Activated naive CD4-positive, alpha-beta T cell treated with anti-CD3 and anti-CD28 coated beads, Interleukin-2, amount 50 U/mL, for 72 hours (primary cell): Measurements from ENCODE around the gene BACE1-AS. TPM values are rescaled to one million over a fixed set of nuclear protein-coding genes. Genes with fewer than 3 reads are reported as not detected.
"Not testable (repeated sequence)": the region's sequence is repeated elsewhere in the genome, so short reads cannot be mapped to it uniquely, and the experiment has no call there.

Source experiments
- ATAC-seq, 2 donors: fragments of 150-1000 bp; cut with Tn5 transposase; 2 replicates each; pipeline ENCODE4 v1.10.0; 2021; ENCODE audit warnings: mild to moderate bottlenecking in 2 of 2, moderate library complexity in 2 of 2
- DNase-seq, 2 donors: peaks; one replicate each; pipeline ENCODE4 v3.0.0; 2021 to 2022; ENCODE audit warnings: low spot score in 2 of 2
- H3K27ac Mint-ChIP-seq, 2 donors: one replicate each; pipeline ENCODE4 v1.8.0; 2022; ENCODE audit warnings: mild to moderate bottlenecking in 2 of 2, mixed read lengths in 2 of 2
- H3K36me3 Mint-ChIP-seq, 2 donors: one replicate each; pipeline ENCODE4 v1.8.0; 2022; ENCODE audit warnings: mixed read lengths in 2 of 2
- H3K9me3 Mint-ChIP-seq, 2 donors: one replicate each; pipeline ENCODE4 v1.8.0; 2022; ENCODE audit warnings: mixed read lengths in 2 of 2
- total RNA-seq, 2 donors: library from RNA; stranded (reverse); gene quantifications; one replicate each; pipeline ENCODE4 v1.2.3, GENCODE V29; 2022

BACE1-AS gene
- total RNA-seq: 1 to 10 TPM; 3.1 to 7.0 TPM

DNA sequence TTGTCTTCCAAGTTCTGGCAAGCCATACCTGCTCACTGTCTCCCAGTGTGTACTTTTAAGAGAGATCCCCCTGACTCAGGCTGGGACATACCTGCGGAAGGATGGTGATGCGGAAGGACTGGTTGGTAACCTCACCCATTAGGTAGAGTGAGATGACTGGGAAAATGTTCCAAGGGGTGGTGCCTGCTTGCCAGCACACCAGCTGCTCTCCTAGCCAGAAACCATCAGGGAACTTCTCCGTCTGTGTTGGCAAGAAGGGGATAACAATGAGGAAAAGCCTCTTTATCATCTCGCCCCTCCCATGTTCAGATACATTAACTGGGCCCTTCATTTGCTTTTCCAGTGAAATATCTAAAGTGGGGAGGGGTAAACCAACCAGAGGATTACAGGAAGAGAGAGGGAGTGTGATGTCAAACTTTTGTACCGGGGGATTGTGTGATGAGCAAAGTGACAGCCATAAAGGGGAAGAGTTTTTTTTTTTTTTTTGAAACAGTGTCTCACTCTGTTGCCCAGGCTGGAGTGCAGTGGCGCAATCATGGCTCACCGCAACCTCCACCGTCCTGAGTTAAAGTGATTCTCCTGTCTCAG is at the start of gene BACE1-AS:
BACE1-AS (plus strand) TSS at position 538 of the 588 bp plus-strand sequence.
- H3K9me3 Mint-ChIP-seq: no peaks in the 10 kb centered on the region
- ATAC-seq: no peak
- H3K36me3 Mint-ChIP-seq: no peaks in the 10 kb centered on the region
- H3K27ac Mint-ChIP-seq: peak within 1 kb of the TSS in 1 of 2 donors; percentile 47
- DNase-seq: no peak

DNA sequence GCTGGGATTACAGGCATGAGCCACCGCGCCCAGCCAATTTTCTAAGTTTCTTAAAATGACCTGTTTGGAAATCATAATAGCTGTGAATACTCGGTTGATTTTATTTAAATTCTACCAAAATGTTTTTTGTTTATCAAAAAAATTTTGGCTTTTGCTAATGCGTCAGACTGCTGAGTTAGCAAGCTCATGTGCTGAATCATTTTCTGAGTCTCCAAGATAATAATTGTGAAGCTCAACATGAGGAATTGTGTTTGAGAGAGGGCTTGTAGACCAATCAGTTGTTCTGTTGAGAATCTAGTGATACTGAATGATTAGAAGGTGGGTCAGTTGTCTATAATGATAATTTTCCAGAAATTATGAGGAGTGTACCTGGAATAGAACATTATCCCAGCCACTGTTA is 42.8 kb upstream of the BACE1-AS start:
- Mint-ChIP-seq H3K36me3 (peaks cover 5 to 15% of the 10 kb centered on the region in 2 donors), H3K27ac (no peak overlapping the region), H3K9me3 (no peaks in the 10 kb centered on the region)
- no peak for DNase-seq
- ATAC-seq: no peak

DNA sequence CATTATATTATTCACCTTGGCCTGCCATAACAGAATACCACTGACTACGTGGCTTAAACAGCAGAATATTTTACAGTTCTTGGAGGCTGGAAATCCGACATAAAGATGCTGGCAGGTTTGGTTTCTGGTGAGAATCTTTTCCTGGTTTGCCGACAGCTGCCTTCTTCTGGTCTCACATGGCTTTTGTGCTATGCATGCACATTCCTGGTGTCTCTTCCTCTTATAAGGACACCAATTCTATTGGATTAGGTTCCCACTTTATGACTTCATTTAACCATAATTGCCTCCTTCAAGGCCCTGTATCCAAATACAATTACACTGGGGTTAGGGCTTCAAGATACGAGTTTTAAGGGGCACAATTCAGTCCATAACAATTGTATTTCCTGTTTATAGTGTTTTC is 41.6 kb upstream of the BACE1-AS start:
- Mint-ChIP-seq H3K36me3 (peaks cover 0 to 9% of the 10 kb centered on the region in 2 donors), H3K27ac (peak overlapping the region in 1 of 2 donors; percentile 30), H3K9me3 (no peaks in the 10 kb centered on the region)
- no peak for ATAC-seq
- no peak for DNase-seq

DNA sequence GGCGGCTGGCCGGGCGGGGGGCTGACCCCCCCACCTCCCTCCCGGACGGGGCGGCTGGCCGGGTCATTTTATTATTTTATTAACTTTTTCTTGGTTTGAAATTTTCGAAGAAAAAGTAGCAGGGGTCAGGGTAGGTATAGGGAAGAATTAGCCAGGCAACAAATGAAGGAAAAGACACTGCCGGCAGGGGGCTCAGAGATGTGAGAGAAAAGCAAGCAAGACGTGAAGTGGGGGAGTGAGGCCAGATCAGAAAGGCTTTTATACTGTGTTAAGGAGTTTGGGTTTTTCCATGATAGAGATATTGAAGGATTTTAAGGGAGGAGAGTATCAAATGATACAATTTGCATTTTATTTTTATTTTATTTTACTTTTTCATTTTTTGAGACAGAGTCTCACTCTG is 39.6 kb upstream of the BACE1-AS start:
- H3K36me3 Mint-ChIP-seq: peaks cover 0 to 9% of the 10 kb centered on the region in 2 donors
- no peaks in the 10 kb centered on the region for H3K9me3 Mint-ChIP-seq
- ATAC-seq: no peak
- no peak for DNase-seq
- no peak overlapping the region for H3K27ac Mint-ChIP-seq

DNA sequence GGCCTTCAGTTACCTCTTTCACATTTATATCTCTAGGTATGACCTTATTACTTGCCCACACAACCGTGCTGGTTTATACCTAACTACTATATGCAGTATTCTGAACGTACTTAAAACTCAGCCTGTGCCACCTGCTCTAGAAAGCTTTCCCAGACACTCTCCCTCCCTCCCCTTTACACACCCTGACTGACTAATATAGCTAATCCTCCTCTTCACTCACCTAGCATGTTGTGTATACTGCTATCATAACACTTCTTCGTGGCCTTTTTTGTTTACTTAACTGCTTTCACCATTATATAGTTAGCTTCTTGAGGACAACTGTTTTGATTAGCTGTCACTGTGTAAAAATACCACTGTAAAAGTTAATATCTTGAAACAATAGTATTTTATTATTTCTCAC is 35.2 kb upstream of the BACE1-AS start:
- Mint-ChIP-seq H3K36me3 (no peaks in the 10 kb centered on the region), H3K9me3 (no peaks in the 10 kb centered on the region), H3K27ac (peak overlapping the region in 1 of 2 donors; percentile 52)
- no peak for ATAC-seq
- no peak for DNase-seq

DNA sequence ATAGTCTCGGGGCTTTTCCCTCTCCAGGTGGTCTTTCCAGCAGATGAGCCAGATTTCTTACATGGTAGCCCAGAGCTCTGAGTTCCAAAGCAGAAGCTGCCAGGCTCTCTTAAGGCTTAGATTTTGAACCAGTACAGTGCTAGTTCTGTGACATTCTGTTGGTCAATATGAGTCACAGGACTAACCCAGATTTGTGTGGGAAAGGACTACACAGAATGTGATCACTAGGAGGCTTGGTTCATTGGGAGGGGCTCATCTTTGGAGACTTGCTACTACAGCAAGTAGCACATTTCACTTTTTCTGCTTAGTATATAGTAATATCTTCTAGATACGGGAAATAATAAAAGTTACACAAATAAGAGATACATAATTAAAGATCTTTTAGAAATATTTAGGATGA is 34.6 kb upstream of the BACE1-AS start:
- ATAC-seq: no peak
- Mint-ChIP-seq H3K9me3 (no peaks in the 10 kb centered on the region), H3K27ac (no peak overlapping the region), H3K36me3 (no peaks in the 10 kb centered on the region)
- no peak for DNase-seq

DNA sequence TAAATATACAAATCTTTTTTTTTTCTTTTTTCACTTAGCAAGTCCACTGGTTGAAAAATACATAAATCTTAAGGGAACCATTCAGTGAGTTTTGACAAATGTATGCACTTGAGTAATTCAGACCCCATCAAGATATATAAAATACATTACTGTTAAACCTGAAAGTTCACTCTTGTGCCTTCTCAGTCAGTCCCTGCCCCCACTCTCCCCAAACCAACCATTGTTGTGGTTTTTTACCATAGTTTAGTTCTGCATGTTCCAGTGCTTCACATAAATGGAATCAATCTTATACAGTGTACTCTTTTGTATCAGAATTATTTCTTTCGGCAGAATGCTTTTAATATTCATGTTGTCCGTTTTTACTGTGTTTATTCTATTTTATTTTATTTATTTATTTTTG is 32.6 kb upstream of the BACE1-AS start:
- no peak for DNase-seq
- Mint-ChIP-seq H3K36me3 (peaks cover 0 to 8% of the 10 kb centered on the region in 2 donors), H3K27ac (no peak overlapping the region), H3K9me3 (no peaks in the 10 kb centered on the region)
- no peak for ATAC-seq

DNA sequence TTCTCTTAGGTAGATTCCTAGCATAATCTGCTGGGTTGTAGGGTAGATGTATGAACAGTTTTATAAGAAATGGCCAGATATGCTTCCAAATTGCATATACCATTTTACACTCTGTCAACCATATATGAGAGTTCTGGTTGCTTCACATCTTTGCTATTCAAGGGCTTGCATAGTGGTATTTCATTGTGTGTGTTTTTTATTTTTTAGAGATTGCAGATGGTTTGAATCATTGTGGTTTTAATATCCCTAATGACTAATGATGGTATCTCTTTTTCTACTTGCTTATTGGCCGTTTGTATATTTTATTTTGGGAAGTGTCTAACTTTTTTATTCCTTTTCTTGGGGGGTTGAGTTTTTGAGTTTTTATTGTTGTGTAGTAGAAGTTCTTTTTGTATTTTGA is 31.7 kb upstream of the BACE1-AS start:
- no peak overlapping the region for H3K27ac Mint-ChIP-seq
- DNase-seq (no peak), ATAC-seq (no peak)
- peaks cover 0 to 8% of the 10 kb centered on the region in 2 donors for H3K36me3 Mint-ChIP-seq
- no peaks in the 10 kb centered on the region for H3K9me3 Mint-ChIP-seq

DNA sequence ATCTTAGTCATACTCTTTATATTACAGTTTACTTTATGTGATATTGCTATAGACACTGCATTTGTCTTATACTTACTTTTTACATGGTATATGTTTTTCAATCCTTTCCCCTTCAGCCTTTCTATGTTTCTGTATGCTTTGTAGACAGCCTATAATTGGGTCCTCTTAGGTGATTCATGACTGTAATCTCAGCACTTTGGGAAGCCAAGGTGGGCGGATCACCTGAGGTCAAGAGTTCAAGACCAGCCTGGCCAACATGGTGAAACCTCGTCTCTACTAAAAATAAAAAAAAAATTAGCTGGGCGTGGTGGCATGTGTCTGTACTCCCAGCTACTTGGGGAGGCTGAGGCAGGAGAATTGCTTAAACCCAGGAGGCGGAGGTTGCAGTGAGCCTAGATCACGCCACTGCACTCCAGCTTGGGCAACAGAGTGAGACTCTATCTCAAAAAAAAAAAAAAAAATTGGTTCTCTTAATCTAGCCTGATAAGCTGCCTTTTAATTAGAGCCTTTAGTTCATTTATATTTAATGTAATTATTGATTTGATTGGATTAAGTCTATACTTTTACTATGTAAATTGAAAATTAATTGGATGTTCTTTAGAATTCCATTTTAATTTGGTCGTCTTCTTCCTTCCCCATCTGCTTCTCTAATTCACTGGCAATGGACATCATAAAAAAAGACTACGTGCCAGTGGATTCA is 26.4 kb upstream of the BACE1-AS start:
- ATAC-seq, H3K36me3 Mint-ChIP-seq, DNase-seq, H3K27ac Mint-ChIP-seq, H3K9me3 Mint-ChIP-seq: not testable (repeated sequence)

DNA sequence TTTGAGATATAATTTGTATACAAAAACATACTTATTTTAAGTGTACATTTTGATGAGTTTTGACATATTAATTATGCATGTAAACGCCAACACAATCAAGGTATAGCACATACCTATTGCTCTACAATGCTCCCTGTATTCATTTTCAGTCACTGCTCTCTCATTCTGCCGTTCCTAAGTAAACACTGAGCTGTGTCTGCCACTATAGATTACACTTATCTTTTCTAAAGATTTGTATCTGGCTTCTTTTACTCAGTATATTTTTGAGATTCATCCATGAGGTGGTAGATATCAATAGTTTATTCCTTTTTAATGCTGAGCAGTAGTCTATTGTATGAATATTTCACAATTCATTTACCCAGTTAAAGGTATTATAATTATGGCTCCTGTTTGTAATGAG is 25.4 kb upstream of the BACE1-AS start:
- Mint-ChIP-seq H3K36me3 (peaks cover 0 to 8% of the 10 kb centered on the region in 2 donors), H3K9me3 (no peaks in the 10 kb centered on the region), H3K27ac (no peak overlapping the region)
- no peak for ATAC-seq
- DNase-seq: no peak

DNA sequence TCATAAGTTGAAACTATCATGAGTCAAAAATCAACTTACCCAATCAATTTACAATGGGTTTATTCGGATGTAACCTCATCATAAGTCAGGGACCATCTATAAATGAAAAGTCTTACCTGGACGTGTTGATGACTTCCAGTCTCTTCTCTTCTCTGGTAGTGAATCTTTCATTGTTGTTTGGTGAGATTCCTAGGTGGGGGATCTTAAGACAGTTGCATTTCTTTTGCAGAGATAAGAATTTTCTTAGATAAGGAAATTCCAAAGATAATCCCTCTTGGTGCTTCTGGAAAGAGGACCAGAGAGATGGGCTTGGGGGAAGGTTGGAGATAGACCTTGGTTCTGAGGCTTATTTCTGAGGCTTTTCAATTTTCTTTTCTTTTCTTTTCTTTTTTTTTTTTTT is 21.3 kb upstream of the BACE1-AS start:
- Mint-ChIP-seq H3K9me3 (no peaks in the 10 kb centered on the region), H3K27ac (no peak overlapping the region), H3K36me3 (peaks cover 0 to 5% of the 10 kb centered on the region in 2 donors)
- no peak for DNase-seq
- ATAC-seq: no peak

DNA sequence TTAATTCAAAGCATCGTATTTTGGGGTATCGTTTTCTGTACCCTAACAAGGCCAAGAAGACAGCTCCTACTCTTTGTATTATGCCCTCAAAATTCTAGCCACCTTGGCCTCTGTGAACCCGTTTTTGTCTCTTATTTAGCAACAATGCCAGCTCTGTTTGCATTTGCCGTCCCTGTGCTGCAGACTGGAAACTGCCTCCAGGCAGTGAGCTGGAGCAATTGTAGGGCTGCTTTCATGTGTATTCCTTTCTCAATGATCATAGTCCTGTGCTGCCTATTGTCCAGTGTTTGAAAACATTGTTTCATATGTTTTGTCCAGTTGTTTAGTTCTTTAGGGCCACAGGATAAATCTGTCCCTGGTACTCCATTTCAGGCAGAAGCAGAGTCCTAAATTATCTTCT is 19.9 kb upstream of the BACE1-AS start:
- DNase-seq: no peak
- H3K36me3 Mint-ChIP-seq: peaks cover 0 to 11% of the 10 kb centered on the region in 2 donors
- H3K27ac Mint-ChIP-seq: peak overlapping the region in 1 of 2 donors; percentile 16
- ATAC-seq: no peak
- H3K9me3 Mint-ChIP-seq: no peaks in the 10 kb centered on the region

DNA sequence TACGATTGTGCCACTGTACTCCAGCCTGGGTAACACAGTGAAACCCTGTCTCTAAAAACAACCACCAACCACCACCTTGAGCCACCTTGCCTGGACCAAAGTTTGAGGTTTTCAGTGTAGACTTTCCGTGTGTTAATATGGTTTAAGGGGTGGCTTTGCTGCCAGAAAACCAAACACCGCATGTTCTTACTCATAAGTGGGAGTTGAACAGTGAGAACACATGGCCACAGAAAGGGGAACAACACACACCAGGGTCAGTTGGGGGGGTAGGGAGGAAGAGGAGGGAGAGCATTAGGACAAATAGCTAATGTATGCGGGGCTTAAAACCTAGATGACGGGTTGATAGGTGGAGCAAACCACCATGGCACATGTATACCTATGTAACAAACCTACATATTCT is 19.0 kb upstream of the BACE1-AS start:
- DNase-seq, H3K9me3 Mint-ChIP-seq, H3K27ac Mint-ChIP-seq, ATAC-seq: not testable (repeated sequence)
- peaks cover 0 to 11% of the 10 kb centered on the region in 2 donors for H3K36me3 Mint-ChIP-seq

DNA sequence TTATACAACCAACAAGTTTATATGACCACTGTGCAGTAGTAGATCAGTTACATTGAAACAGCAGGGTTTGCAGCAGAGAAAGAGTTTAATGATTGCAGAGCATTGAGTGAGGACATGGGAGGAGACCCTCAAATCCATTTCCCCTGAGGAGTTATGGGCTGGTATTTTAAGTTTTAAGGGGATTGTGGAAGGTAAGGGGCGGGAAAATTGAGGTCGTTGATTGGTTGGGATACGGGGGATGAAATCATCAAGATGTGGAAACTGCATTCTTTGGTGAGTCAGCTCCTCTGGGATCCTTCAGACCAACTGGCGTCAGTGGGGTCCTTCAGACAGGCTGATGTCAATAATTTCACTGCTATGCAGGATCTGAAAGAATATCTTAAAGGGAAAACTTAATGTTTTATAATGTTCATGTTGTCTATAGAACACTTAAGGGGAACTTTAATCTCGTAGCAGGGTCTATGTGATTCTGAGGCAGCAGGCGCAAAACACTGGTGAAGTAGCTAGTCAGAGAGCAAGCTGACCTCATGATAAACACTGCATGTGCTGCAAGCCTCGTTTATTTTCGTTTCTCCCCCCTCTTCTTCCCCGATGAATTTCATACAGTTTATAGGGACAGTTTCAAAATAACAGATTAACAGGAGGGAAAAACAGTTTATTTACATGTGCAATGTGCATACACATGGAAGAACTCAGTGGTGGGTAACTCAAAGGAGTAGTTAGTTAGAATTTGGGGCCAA is 17.4 kb upstream of the BACE1-AS start:
- no peak for DNase-seq
- Mint-ChIP-seq H3K36me3 (peaks cover 0 to 11% of the 10 kb centered on the region in 2 donors), H3K9me3 (no peaks in the 10 kb centered on the region), H3K27ac (no peak overlapping the region)
- ATAC-seq: no peak

DNA sequence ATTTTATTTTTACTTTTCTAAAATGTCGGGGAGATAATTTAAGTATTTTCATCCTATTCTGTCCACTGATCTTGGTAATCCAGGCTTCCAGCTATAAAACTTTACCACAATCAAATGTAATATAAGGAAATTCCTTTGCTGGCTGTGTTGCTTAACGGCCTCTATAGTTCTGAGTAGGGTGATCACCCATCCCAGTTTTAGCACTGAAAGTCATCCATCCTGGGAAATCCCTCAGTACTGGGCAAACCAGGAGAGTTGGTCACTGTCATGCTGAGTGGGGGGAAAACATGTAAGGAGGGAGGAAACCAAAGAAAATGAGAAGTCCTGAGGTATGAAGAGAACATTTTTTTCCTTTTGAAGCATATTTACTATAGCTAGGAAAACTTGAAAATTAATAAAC is 12.8 kb upstream of the BACE1-AS start:
- Mint-ChIP-seq H3K36me3 (peaks cover 0 to 17% of the 10 kb centered on the region in 2 donors), H3K27ac (no peak overlapping the region), H3K9me3 (no peaks in the 10 kb centered on the region)
- no peak for DNase-seq
- no peak for ATAC-seq

DNA sequence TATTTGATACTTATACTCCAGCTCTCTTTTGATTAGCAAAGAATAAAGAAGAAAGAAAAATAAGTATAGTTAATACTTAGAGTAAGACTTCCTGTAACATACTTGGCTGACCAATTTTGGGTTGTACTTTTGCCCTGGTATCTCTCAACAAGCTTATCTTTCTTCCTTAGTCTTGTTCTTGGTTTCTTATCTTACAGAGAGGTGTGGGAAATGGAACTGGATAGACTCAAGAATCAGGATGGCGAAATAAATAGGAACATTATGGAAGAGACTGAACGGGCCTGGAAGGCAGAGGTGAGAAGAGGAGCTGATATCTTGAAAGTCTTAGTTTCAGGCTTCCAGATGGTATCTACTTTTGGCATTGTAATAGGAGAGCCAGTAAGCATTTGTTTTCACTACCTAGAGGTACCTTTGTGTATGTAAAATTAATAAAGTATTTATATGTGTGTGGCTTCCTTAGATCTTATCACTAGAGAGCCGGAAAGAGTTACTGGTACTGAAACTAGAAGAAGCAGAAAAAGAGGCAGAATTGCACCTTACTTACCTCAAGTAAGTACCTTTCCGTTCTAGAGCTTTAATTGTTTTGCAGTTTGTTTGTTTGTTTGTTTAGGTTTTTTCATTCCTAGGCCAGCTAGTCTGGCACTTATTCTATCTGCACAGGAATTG is 11.3 kb upstream of the BACE1-AS start:
- no peaks in the 10 kb centered on the region for H3K9me3 Mint-ChIP-seq
- peaks cover 0 to 17% of the 10 kb centered on the region in 2 donors for H3K36me3 Mint-ChIP-seq

DNA sequence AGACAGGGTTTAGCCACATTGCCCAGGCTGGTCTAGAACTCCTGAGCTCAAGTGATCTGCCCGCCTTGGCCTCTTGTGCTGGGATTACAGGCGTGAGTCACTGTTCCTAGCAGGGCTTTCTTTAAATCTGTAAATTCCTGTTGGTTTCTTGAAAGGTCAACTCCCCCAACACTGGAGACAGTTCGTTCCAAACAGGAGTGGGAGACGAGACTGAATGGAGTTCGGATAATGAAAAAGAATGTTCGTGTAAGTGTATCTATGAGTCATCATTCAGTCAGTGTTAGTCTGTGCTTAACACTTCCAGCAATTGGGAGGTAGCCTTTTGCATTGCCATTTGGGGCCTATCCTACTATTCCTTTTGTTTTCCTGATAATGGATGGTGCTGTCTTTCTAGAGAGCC is 10.0 kb upstream of the BACE1-AS start:
- H3K27ac Mint-ChIP-seq: no peak overlapping the region
- ATAC-seq: no peak
- peaks cover 0 to 11% of the 10 kb centered on the region in 2 donors for H3K36me3 Mint-ChIP-seq
- DNase-seq: no peak
- H3K9me3 Mint-ChIP-seq: no peaks in the 10 kb centered on the region

More for the DNA sequence above, 11.3 kb upstream of the BACE1-AS start:
- no peak for DNase-seq
- no peak overlapping the region for H3K27ac Mint-ChIP-seq
- no peak for ATAC-seq
